ENCODE data around the gene ABCA10. TPM values are rescaled to one million over a fixed set of nuclear protein-coding genes. Genes with fewer than 3 reads are reported as not detected.

The ABCA10 gene
- total and polyA plus RNA-seq, 2 of the 13 experiments (the other 11 are each of a cell fraction or from before 2014, with no cell fraction given): 0.02 to 0.08 TPM

DNA sequence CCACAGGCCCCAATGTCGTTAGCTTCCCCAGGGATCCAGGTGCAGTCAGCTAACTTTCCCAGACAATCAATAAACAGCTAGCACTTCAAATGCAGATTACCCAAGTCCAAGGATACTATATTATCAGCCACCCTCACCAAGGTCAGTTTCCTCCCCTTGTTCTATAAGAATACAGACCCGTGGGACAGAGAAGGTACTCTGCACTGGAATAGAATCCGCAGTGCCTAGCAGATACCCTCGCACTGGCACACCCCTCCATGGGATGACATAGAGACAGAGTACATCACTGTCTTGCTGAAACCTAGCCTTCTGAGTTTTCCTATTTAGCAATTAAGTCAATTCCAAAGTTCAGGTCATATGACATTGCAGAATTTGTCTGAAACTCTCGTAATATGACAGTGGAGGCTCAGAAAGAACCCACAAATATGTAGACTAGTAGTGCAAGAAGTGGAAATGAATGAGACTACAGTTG lies 40.0 kb upstream of the ABCA10 start (continued):
- TF ChIP-seq, protein P1, sequence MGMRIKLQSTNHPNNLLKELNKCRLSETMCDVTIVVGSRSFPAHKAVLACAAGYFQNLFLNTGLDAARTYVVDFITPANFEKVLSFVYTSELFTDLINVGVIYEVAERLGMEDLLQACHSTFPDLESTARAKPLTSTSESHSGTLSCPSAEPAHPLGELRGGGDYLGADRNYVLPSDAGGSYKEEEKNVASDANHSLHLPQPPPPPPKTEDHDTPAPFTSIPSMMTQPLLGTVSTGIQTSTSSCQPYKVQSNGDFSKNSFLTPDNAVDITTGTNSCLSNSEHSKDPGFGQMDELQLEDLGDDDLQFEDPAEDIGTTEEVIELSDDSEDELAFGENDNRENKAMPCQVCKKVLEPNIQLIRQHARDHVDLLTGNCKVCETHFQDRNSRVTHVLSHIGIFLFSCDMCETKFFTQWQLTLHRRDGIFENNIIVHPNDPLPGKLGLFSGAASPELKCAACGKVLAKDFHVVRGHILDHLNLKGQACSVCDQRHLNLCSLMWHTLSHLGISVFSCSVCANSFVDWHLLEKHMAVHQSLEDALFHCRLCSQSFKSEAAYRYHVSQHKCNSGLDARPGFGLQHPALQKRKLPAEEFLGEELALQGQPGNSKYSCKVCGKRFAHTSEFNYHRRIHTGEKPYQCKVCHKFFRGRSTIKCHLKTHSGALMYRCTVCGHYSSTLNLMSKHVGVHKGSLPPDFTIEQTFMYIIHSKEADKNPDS (CRISPR knock-in tag; IDR thresholded peaks at IDR 0.05): no peak
- TF ChIP-seq HOXA5 (CRISPR knock-in tag; IDR thresholded peaks at IDR 0.05) (peak; percentile 74), TOE1 (CRISPR knock-in tag; IDR thresholded peaks at IDR 0.05) (no peak), NCOR1 (IDR thresholded peaks at IDR 0.05; ENCODE audit: borderline replicate concordance, low read length) (peak; percentile 88), ZNF124 (CRISPR knock-in tag; IDR thresholded peaks at IDR 0.05) (peak; percentile 39; the same call in 1 of the 2 replicates), RBFOX2 (IDR thresholded peaks at IDR 0.05; ENCODE audit: low read depth, low read length) (no peak), IKZF4 (CRISPR knock-in tag; IDR thresholded peaks at IDR 0.05; ENCODE audit: borderline replicate concordance, low read depth, not compliant biosample characterization) (no peak), MED8 (CRISPR knock-in tag; IDR thresholded peaks at IDR 0.05; ENCODE audit: insufficient replicate concordance) (no peak), ZNF670 (CRISPR knock-in tag; IDR thresholded peaks at IDR 0.05; ENCODE audit: borderline replicate concordance) (no peak), ZNF839 (CRISPR knock-in tag; IDR thresholded peaks at IDR 0.05; ENCODE audit: borderline replicate concordance) (no peak), SCMH1 (CRISPR knock-in tag; IDR thresholded peaks at IDR 0.05; ENCODE audit: borderline replicate concordance) (no peak), FOXJ3 (CRISPR knock-in tag; IDR thresholded peaks at IDR 0.05; ENCODE audit: borderline replicate concordance) (peak; percentile 77; the same call in 1 of the 2 replicates), CENPT (CRISPR knock-in tag; IDR thresholded peaks at IDR 0.05; ENCODE audit: low read depth) (no peak), CREM (IDR thresholded peaks at IDR 0.05) (0 out of 2 replicates have a peak, but pooled peaks have one; percentile 47), CREM (CRISPR knock-in tag; IDR thresholded peaks at IDR 0.05) (no peak), PHF20 (CRISPR knock-in tag; IDR thresholded peaks at IDR 0.05) (no peak), SNAI1 (CRISPR knock-in tag; IDR thresholded peaks at IDR 0.05; ENCODE audit: borderline replicate concordance) (no peak), ZNF18 (CRISPR knock-in tag; IDR thresholded peaks at IDR 0.05; ENCODE audit: insufficient replicate concordance) (no peak)
- TF ChIP-seq, protein P2, sequence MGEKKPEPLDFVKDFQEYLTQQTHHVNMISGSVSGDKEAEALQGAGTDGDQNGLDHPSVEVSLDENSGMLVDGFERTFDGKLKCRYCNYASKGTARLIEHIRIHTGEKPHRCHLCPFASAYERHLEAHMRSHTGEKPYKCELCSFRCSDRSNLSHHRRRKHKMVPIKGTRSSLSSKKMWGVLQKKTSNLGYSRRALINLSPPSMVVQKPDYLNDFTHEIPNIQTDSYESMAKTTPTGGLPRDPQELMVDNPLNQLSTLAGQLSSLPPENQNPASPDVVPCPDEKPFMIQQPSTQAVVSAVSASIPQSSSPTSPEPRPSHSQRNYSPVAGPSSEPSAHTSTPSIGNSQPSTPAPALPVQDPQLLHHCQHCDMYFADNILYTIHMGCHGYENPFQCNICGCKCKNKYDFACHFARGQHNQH (CRISPR knock-in tag; IDR thresholded peaks at IDR 0.05): no peak
- TF ChIP-seq, protein P3, sequence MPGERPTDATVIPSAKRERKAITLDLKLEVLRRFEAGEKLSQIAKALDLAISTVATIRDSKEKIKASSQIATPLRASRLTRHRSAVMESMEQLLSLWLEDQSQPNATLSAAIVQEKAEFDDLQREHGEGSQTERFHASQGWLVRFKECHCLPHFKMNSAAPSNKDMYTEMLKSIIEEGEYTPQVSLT (CRISPR knock-in tag; IDR thresholded peaks at IDR 0.05; ENCODE audit: borderline replicate concordance, low read depth): no peak
- TF ChIP-seq, protein P4, sequence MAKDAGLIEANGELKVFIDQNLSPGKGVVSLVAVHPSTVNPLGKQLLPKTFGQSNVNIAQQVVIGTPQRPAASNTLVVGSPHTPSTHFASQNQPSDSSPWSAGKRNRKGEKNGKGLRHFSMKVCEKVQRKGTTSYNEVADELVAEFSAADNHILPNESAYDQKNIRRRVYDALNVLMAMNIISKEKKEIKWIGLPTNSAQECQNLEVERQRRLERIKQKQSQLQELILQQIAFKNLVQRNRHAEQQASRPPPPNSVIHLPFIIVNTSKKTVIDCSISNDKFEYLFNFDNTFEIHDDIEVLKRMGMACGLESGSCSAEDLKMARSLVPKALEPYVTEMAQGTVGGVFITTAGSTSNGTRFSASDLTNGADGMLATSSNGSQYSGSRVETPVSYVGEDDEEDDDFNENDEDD (CRISPR knock-in tag; IDR thresholded peaks at IDR 0.05; ENCODE audit: borderline replicate concordance): no peak
- TF ChIP-seq, protein P5, sequence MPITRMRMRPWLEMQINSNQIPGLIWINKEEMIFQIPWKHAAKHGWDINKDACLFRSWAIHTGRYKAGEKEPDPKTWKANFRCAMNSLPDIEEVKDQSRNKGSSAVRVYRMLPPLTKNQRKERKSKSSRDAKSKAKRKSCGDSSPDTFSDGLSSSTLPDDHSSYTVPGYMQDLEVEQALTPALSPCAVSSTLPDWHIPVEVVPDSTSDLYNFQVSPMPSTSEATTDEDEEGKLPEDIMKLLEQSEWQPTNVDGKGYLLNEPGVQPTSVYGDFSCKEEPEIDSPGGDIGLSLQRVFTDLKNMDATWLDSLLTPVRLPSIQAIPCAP (CRISPR knock-in tag; IDR thresholded peaks at IDR 0.05; ENCODE audit: low read depth): no peak
